AG10803 (cell line): ENCODE measurements around the gene PLAGL1.
"Not testable (repeated sequence)": the region's sequence is repeated elsewhere in the genome, so short reads cannot be mapped to it uniquely, and the experiment has no call there.

Experiments used
- DNase-seq: peaks from one replicate; pipeline ENCODE4 v3.0.0; 2010; ENCODE audit warnings: low read depth
- H3K4me3 ChIP-seq: 2 replicates; pipeline ENCODE4 v1.5.1; 2011; ENCODE audit warnings: mild to moderate bottlenecking, low read length, control low read depth
- CTCF ChIP-seq: conservative IDR thresholded peaks from 2 replicates; pipeline ENCODE4 v1.5.1; 2011; ENCODE audit warnings: mild to moderate bottlenecking, low read length, control low read depth, inconsistent platforms

The PLAGL1 gene

DNA sequence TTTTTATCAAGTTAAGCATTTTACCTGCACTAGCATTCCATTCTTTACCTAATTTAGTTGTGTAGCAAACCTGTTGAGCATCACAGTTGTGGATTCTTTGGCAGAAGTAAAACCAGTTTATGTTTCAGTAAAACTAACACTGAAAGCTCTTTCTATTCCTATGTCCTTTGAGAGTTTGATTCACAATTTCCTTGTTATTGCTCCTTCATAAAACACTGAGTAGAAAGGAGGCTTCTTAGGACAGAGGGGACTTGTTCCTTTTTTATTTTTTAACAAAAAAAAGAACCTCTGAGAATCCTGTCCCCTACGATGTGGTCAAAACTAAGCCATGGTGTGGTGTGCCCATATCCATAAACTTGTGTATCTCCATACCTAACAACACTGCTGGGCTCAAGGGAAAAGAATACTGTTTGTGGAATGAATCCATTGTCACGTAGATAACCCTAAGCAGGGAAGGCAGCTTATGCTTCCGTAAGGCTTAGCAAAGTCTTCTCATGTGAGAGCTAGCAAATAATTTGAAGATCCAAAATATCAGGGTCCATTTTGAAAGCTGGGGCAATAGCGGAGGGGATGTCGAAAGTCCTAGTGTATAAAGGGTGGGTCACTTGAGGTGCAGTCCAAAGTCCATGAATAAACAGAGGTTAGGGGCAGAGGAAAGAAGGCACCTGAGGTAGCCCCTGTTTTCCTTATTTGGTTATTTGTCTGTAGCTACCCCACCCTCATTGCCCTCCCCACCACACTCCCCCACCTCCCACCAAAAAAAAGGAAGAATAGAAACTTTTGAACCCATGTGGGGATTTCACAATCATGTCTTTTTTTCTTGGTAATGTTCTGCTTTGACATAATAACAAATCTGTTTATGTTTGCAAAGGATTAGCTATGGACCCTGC, 71.0 kb downstream of the PLAGL1 start:
- DNase-seq, result no peak
- no peak for TF ChIP-seq CTCF
- H3K4me3 ChIP-seq, result no peak overlapping the region

DNA sequence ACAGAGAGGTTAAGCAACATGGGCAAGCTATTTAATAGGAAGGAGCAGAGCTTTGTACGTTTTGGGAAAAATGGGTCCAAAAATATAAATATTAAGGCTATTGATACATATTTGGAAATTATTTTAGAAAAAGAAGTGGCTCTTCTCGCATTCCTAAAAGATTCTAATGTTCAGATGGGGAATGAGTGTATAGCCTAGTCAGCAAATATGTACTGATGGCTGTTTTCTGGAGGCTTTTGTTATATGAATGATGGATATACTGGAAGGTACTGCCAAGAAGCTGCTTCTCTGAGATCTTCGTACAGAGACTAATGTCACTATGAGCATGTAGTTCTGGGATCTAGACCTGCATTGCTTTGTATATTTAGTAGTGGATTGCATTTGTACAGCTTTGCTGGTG, 71.7 kb downstream of the PLAGL1 start:
- TF ChIP-seq CTCF, result no peak
- DNase-seq, result no peak
- H3K4me3 ChIP-seq, result no peak overlapping the region

DNA sequence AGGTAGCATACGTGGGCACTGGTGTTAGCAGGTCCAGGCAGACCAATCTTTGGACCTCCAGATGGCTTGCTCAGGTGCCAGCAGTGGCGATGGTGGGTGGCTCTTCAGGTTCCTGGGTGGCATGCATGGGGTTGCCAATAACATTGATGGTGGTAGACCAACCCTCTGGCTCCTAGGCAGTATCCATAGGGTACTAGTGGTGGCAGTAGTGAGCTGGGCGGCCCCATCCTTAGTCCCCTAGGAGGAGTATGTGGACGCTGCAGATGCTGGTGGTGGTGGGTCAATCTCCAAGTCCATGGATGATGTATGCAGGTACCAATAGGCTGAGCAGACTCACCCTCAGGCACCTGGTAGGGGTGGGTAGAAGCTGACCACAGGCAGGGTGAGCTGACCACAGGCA, 73.2 kb downstream of the PLAGL1 start:
- no peak overlapping the region for H3K4me3 ChIP-seq
- no peak for TF ChIP-seq CTCF
- no peak for DNase-seq

DNA sequence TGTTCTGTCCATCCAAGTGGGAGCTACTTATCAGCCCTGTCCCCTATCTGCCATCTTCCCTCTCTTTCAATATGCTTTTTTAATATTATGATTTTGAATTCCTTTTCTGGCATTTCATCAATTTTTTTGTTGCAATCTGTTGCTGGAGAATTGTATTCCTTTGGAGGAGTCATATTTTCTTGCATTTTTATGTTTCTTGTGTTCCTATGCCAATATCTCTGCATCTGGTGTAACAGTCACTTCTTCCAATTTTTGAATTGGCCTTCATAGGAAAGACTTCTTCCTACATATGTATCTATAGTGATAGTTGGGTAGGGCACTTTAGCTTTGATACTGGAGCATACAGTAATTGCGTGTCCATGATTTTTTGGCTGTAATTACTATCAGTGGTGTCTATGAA, 73.7 kb downstream of the PLAGL1 start:
- no peak for DNase-seq
- no peak for TF ChIP-seq CTCF
- H3K4me3 ChIP-seq, result no peak overlapping the region

DNA sequence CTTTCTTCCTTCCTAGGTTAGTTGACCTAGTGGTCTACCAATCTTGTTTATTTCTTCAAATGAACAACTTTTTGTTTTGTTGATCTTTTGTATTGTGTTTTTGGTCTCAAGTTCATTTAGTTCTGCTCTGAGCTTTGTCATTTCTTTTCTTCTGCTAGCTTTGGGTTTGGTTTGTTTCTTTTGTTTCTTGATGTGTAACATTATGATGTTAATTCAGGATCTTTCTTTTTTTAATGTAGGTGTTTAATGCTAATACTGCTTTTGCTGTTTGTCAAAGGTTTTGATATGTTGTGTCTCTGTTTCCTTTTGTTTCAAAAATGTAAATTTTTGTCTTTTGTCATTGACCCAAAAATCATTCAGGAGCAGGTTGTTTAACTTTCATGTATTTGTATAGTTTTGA, 78.1 kb downstream of the PLAGL1 start:
- H3K4me3 ChIP-seq, result no peak overlapping the region
- no peak for TF ChIP-seq CTCF
- DNase-seq, result no peak

DNA sequence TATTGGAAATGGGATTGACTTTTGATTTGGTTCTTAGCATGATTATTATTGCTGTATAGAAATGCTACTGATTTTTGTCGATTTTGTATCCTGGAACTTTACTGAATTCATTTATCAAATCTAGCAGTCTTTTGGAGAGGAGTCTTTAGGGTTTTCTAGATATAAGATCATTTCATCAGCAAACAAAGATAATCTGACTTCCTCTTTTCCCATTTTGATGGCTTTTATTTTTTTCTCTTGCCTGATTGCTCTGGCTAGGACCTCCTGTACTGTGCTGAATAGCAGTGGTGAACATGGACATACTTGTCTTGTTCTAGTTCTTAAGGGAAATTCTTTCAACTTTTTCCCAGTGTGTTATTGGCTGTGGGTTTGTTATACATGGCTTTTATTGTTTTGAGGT, 79.2 kb downstream of the PLAGL1 start:
- TF ChIP-seq CTCF, result no peak
- DNase-seq, result no peak
- no peak overlapping the region for H3K4me3 ChIP-seq

DNA sequence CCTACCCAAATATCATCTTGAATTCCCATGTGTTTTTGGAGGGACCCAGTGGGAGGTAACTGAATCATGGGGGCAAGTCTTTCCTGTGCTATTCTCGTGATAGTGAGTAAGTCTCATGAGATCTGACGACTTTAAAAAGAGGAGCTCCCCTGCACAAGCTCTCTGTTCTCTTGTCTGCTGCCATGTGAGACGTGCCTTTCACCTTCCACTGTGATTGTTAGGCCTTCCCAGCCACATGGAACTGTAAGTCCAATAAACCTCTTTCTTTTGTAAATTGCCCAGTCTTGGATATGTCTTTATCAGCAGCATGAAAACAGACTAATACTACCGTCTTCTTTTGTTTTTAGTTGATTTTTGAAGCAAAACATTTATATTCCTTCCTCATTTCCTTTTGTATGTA, 91.0 kb downstream of the PLAGL1 start:
- DNase-seq, H3K4me3 ChIP-seq: not testable (repeated sequence)
